Measurements from ENCODE around the gene DPYSL5. TPM values are rescaled to one million over a fixed set of nuclear protein-coding genes. Genes with fewer than 3 reads are reported as not detected.

DPYSL5 gene
- polyA plus RNA-seq, 1 donor from 2014 or later = 111 TPM

DNA sequence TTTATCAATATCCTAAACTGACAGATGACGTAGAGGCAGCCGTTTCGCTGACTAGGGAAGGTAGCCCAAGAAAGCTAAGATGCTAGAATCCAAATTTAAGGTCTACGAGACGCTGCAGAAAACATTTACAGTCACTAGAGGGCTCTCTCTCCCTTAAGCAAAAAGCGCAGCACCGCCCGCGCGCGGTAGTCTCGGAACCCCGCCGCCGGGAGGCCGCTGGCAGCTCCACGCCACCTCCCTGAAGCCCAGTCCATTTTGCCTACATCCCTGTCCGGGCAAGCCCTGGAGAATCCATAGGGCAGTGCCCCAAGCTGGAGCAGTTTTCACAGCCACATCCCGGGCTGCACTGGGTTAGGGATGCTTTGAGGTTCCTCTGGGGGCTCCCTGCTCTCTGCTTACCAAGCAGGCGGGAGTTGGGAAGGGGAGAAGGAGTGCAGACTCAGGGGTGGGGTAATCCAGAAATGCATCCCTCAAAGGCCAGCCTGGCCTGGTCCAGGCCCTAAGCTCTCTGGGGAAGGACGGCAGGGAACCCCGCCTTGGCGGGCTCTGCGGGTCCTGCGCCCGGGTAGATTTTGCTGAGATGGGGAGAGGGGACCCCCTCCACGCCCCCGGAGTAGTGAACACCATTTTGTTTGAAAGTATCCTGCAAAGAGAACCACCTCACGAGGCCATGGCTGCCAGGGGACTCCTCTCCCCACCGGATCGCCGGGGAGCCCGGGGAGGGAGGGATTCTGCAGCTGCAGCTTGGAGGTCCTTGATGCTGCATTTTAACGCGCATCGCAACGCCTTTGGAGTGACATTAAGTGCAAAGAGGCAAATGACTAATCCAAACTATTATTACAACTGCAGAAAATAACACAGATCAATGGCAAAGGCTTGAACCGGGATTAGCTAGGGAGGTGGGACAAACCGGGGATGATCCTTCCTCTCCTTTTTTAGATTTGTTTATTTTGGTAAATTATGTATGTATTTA is 1.3 kb upstream of the DPYSL5 start:
- Histone ChIP-seq H3K4me2 (ENCODE audit: low read length) (peak overlapping the region; percentile 60), H3K9ac (ENCODE audit: low read length) (peak overlapping the region; percentile 97), H3K9me3 (ENCODE audit: low read length) (no peaks in the 10 kb centered on the region), H3K27ac (ENCODE audit: low read length) (peak overlapping the region; percentile 77), H3K27me3 (ENCODE audit: insufficient read depth, low read depth, low read length) (no peaks in the 10 kb centered on the region), H4K20me1 (ENCODE audit: insufficient read depth) (peaks cover 4% of the 10 kb centered on the region), H3K9me2 (ENCODE audit: insufficient read depth, low read length) (no peaks in the 10 kb centered on the region), H3F3A (ENCODE audit: insufficient read depth, low read length, poor library complexity, severe bottlenecking) (peaks cover 4% of the 10 kb centered on the region), H3K4me3 (ENCODE audit: low read length) (peak overlapping the region; percentile 99), H3K79me2 (replicated peaks; ENCODE audit: insufficient read depth, low read length) (peaks cover 36% of the 10 kb centered on the region), H2AFZ (ENCODE audit: low read depth, low read length) (no peak overlapping the region), H3K36me3 (ENCODE audit: insufficient read depth, low read length) (no peaks in the 10 kb centered on the region)
- TF ChIP-seq, protein P1, sequence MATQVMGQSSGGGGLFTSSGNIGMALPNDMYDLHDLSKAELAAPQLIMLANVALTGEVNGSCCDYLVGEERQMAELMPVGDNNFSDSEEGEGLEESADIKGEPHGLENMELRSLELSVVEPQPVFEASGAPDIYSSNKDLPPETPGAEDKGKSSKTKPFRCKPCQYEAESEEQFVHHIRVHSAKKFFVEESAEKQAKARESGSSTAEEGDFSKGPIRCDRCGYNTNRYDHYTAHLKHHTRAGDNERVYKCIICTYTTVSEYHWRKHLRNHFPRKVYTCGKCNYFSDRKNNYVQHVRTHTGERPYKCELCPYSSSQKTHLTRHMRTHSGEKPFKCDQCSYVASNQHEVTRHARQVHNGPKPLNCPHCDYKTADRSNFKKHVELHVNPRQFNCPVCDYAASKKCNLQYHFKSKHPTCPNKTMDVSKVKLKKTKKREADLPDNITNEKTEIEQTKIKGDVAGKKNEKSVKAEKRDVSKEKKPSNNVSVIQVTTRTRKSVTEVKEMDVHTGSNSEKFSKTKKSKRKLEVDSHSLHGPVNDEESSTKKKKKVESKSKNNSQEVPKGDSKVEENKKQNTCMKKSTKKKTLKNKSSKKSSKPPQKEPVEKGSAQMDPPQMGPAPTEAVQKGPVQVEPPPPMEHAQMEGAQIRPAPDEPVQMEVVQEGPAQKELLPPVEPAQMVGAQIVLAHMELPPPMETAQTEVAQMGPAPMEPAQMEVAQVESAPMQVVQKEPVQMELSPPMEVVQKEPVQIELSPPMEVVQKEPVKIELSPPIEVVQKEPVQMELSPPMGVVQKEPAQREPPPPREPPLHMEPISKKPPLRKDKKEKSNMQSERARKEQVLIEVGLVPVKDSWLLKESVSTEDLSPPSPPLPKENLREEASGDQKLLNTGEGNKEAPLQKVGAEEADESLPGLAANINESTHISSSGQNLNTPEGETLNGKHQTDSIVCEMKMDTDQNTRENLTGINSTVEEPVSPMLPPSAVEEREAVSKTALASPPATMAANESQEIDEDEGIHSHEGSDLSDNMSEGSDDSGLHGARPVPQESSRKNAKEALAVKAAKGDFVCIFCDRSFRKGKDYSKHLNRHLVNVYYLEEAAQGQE (IDR thresholded peaks at IDR 0.05; ENCODE audit: borderline replicate concordance) = no peak
- no peak for TF ChIP-seq POLR2AphosphoS5 (IDR thresholded peaks at IDR 0.05)
- TF ChIP-seq EZH2 (IDR thresholded peaks at IDR 0.05; ENCODE audit: borderline replicate concordance, insufficient read depth, low read length, poor library complexity, severe bottlenecking) = no peak
- TF ChIP-seq TAF1 (IDR thresholded peaks at IDR 0.05; ENCODE audit: low read depth) = peak; percentile 57
- TF ChIP-seq, protein P2, sequence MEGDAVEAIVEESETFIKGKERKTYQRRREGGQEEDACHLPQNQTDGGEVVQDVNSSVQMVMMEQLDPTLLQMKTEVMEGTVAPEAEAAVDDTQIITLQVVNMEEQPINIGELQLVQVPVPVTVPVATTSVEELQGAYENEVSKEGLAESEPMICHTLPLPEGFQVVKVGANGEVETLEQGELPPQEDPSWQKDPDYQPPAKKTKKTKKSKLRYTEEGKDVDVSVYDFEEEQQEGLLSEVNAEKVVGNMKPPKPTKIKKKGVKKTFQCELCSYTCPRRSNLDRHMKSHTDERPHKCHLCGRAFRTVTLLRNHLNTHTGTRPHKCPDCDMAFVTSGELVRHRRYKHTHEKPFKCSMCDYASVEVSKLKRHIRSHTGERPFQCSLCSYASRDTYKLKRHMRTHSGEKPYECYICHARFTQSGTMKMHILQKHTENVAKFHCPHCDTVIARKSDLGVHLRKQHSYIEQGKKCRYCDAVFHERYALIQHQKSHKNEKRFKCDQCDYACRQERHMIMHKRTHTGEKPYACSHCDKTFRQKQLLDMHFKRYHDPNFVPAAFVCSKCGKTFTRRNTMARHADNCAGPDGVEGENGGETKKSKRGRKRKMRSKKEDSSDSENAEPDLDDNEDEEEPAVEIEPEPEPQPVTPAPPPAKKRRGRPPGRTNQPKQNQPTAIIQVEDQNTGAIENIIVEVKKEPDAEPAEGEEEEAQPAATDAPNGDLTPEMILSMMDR (IDR thresholded peaks at IDR 0.05; ENCODE audit: poor library complexity, severe bottlenecking) = peak; percentile 98
- TF ChIP-seq RAD21 (conservative IDR thresholded peaks at IDR 0.05) = peak; percentile 96
- TF ChIP-seq SMC3 (conservative IDR thresholded peaks at IDR 0.05; ENCODE audit: poor library complexity) = peak; percentile 94
- TF ChIP-seq EP300 (conservative IDR thresholded peaks at IDR 0.05; ENCODE audit: poor library complexity, severe bottlenecking) = no peak
- peak; percentile 47 for TF ChIP-seq MXI1 (conservative IDR thresholded peaks at IDR 0.05; ENCODE audit: poor library complexity, severe bottlenecking)

DNA sequence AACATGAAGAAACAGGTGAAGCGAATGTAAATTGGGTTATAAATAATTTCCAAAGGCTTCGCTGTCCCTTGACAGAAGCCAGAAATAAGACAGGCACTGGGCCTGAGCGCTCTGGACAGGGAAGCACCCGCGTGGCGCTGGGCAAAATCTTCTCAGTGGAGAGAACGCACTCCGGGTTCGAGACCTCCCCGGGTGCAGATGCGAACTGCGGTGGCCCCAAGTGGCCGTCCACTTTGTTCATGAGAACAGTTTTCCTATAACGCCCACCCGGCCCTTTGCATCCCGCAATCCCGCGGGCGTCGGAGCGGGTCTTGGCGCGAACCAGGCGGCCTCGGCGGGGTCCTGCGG is 651 bp upstream of the DPYSL5 start:
- H3K9me3 ChIP-seq (ENCODE audit: low read length) = no peaks in the 10 kb centered on the region
- H3K79me2 ChIP-seq (replicated peaks; ENCODE audit: insufficient read depth, low read length) = peaks cover 43% of the 10 kb centered on the region
- no peaks in the 10 kb centered on the region for H3K9me2 ChIP-seq (ENCODE audit: insufficient read depth, low read length)
- peak overlapping the region; percentile 77 for H3K27ac ChIP-seq (ENCODE audit: low read length)
- no peaks in the 10 kb centered on the region for H3K36me3 ChIP-seq (ENCODE audit: insufficient read depth, low read length)
- H3K4me3 ChIP-seq (ENCODE audit: low read length) = peak overlapping the region; percentile 99
- TF ChIP-seq EZH2 (IDR thresholded peaks at IDR 0.05; ENCODE audit: borderline replicate concordance, insufficient read depth, low read length, poor library complexity, severe bottlenecking) = no peak
- TF ChIP-seq RAD21 (conservative IDR thresholded peaks at IDR 0.05) = no peak
- TF ChIP-seq EP300 (conservative IDR thresholded peaks at IDR 0.05; ENCODE audit: poor library complexity, severe bottlenecking) = no peak
- TF ChIP-seq TAF1 (IDR thresholded peaks at IDR 0.05; ENCODE audit: low read depth) = no peak
- TF ChIP-seq, protein P1 (IDR thresholded peaks at IDR 0.05; ENCODE audit: borderline replicate concordance) = no peak
- no peak for TF ChIP-seq MXI1 (conservative IDR thresholded peaks at IDR 0.05; ENCODE audit: poor library complexity, severe bottlenecking)
- TF ChIP-seq, protein P2 (IDR thresholded peaks at IDR 0.05; ENCODE audit: poor library complexity, severe bottlenecking) = no peak
- no peak for TF ChIP-seq POLR2AphosphoS5 (IDR thresholded peaks at IDR 0.05)
- TF ChIP-seq SMC3 (conservative IDR thresholded peaks at IDR 0.05; ENCODE audit: poor library complexity) = no peak
- H3F3A ChIP-seq (ENCODE audit: insufficient read depth, low read length, poor library complexity, severe bottlenecking) = peaks cover 4% of the 10 kb centered on the region
- peak overlapping the region; percentile 49 for H2AFZ ChIP-seq (ENCODE audit: low read depth, low read length)
- peak overlapping the region; percentile 97 for H3K9ac ChIP-seq (ENCODE audit: low read length)
- no peaks in the 10 kb centered on the region for H3K27me3 ChIP-seq (ENCODE audit: insufficient read depth, low read depth, low read length)
- H4K20me1 ChIP-seq (ENCODE audit: insufficient read depth) = peaks cover 9% of the 10 kb centered on the region
- peak overlapping the region; percentile 60 for H3K4me2 ChIP-seq (ENCODE audit: low read length)

Data from neural cell (in vitro differentiated cells).